GM20431 (cell line): ENCODE measurements around the gene CTXND1.

Source experiments
- in situ Hi-C: fragments of 300-500 bp; cut with MseI, MboI; formaldehyde crosslinking; loops from one replicate; pipeline ENCODE4 v1.15.0; 2020; ENCODE audit warnings: low sequenced_read_pairs; ENCODE audit not compliant: unreplicated experiment

Gene CTXND1

GRCh38 chr15:80186066-80186465, 65.9 kb downstream of the CTXND1 start:
- in situ Hi-C loops, result loop anchor here (10.0 to 25.0 kb wide), 2 partner anchors 59 to 824 kb away; no protein-coding TSS in a partner anchor

DNA sequence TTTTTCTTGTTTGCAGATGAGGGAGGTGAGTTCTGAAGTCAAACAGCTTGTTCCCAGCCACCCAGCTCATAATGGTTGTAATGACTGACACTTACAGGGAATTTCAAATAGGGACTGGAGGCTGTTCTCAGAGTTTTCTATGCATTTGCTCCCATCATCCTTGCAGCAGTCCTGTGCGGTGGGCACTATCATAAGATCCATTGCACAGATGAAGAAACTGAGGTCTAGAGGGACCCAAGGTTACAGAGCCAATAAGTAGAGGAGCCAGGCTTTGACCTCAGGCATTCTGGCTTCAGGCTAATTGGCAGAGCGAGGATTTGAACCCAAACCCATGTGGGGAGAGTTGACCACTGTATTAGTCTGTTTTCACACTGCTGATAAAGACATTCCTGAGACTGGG, 66.9 kb downstream of the CTXND1 start:
- in situ Hi-C loops, result loop anchor here (10.0 to 25.0 kb wide), 2 partner anchors 60 to 823 kb away; no protein-coding TSS in a partner anchor

- in situ Hi-C loops, result loop anchor here (10.0 to 25.0 kb wide), 2 partner anchors 60 to 822 kb away; no protein-coding TSS in a partner anchor
These were observed 67.5 kb downstream of the CTXND1 start for GRCh38 chr15:80184554-80184953.

DNA sequence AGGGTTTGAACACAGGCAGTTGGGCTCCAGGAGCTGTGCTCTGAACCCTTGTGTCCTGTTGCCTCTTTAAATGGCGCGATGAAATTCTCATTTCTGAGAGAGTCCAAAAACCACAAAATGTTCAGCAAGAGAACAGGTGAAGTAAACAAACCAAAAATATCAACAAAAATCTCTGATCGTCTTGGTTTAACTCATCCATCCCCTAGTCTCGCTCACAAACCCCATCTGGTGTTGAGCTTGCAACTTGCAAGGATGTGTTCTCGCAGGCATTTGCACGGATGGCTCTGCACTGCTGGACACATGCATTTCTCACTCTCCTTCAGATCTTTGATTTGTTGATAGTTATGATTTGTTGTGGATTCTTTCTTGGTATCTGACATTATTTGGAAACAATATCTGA, 68.1 kb downstream of the CTXND1 start:
- in situ Hi-C loops, result loop anchor here (10.0 to 25.0 kb wide), 2 partner anchors 61 to 822 kb away; no protein-coding TSS in a partner anchor

- in situ Hi-C loops, result loop anchor here (10.0 to 25.0 kb wide), 2 partner anchors 61 to 821 kb away; no protein-coding TSS in a partner anchor
These were observed 68.7 kb downstream of the CTXND1 start for GRCh38 chr15:80183306-80183705.

DNA sequence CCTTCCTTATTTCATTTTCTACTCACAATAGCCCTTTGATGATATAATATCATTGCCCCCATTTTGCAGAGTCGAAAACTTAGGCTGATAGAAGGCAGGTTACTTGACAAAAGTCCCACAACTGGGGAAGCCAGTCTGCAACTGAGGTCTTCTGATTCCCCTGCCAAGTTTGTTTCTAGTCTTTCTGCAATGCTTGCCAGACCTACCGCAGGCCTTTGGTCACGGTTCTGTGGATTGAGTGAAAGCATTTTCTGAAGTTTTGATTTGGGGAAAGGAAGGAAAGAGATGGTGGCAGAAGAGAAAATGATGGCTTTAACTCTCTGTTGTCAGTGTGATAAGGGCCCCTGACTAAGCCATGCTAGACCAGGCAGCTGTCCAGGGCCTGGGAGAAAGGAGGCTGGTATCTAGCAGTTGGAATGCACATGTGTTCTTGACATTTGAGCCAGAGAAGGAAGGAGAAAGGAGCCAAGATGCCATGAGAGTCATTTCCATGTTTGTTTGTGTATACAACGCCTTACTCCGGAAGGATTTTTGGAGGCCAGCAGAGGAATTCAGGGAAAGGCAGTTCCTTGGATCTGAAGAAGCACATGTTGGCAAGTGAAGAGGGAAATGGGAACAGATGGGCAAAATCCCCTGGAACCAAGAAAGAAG, 69.3 kb downstream of the CTXND1 start:
- in situ Hi-C loops, result loop anchor here (10.0 to 25.0 kb wide), 2 partner anchors 62 to 820 kb away; no protein-coding TSS in a partner anchor

- in situ Hi-C loops, result loop anchor here (10.0 to 25.0 kb wide), 2 partner anchors 64 to 819 kb away; no protein-coding TSS in a partner anchor
These were observed 71.0 kb downstream of the CTXND1 start for GRCh38 chr15:80180986-80181385.

GRCh38 chr15:80180468-80180867, 71.5 kb downstream of the CTXND1 start:
- in situ Hi-C loops, result loop anchor here (10.0 to 25.0 kb wide), 2 partner anchors 64 to 818 kb away; no protein-coding TSS in a partner anchor

GRCh38 chr15:80179935-80180334, 72.1 kb downstream of the CTXND1 start:
- in situ Hi-C loops, result loop anchor here (10.0 to 25.0 kb wide), 2 partner anchors 65 to 818 kb away; no protein-coding TSS in a partner anchor

DNA sequence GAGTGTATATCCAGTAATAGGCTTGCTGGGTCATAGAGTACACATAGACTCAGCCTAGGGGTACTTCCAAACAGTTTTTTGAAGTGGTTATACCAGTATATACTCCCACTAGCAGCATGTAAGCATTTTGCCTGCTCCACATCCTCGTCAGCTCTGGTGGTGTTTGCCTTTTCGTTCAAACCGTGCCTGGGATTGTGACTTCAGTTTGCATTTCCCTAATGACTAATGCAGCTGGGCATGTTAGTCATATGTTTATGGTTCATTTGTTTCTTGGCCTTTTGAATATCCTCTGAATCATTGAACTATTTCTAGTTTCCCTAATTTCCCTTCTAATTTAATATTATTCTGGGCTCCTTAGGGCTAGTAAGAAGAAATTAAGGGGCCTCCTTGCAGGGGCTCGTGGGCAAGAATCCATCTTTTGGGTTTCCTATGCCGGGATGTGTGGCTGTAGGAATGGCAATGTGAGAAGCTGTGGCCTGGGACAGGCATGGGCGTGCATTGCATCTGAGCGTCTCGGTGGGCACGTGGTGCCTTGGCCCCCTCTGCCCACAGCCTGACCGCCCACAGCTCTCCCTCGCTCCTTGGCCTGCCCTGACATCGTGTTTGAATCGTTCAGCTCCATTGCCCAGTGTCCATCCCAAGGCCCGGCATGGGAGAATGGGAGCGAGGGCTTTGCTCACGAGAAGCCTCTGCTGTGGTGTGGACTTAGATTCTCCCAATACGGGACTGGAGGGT, 72.8 kb downstream of the CTXND1 start:
- in situ Hi-C loops, result loop anchor here (25.0 kb wide), 1 partner anchor 817 kb away; no protein-coding TSS in a partner anchor

DNA sequence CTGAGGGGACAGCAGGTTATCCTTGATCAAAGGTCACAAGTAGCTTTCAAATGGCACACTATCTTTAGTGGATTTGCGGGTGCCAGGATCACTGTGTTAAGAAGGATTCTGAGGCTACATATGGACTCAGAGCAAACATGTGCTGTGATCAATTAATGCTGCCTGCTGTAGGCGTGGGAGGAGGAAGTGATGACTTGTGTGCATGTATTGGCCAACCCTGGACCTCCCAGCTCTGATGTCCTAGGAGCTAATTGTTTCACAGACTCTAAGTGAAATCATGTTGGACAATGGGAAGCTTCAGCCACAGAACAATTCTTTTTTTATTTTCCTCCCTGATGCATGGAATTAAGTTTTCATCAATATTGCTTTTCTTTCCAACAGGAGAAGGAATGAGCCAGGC, 74.9 kb downstream of the CTXND1 start:
- in situ Hi-C loops, result loop anchor here (25.0 kb wide), 1 partner anchor 815 kb away; no protein-coding TSS in a partner anchor

- in situ Hi-C loops, result loop anchor here (25.0 kb wide), 1 partner anchor 814 kb away; no protein-coding TSS in a partner anchor
These were observed 75.6 kb downstream of the CTXND1 start for GRCh38 chr15:80176443-80176842.

DNA sequence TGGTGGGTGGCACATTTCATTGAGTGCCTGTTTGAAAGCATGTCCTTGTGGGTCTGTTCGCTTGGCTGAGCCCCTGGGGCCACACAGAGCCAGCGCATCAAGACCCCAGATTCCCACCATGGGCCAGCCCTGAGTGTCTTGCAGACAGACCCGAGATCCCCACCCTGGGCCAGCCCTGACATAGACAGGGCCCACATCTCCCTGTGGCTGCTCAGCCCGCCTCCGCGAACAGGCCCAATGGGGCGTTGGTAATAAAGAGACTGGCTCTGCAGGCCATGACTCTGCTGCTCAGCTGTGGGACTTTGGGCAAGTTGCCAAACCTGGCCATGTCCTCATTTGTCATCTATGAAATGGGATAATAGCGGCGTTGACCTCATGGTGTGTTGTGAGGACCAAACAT, 76.6 kb downstream of the CTXND1 start:
- in situ Hi-C loops, result loop anchor here (25.0 kb wide), 1 partner anchor 813 kb away; no protein-coding TSS in a partner anchor

DNA sequence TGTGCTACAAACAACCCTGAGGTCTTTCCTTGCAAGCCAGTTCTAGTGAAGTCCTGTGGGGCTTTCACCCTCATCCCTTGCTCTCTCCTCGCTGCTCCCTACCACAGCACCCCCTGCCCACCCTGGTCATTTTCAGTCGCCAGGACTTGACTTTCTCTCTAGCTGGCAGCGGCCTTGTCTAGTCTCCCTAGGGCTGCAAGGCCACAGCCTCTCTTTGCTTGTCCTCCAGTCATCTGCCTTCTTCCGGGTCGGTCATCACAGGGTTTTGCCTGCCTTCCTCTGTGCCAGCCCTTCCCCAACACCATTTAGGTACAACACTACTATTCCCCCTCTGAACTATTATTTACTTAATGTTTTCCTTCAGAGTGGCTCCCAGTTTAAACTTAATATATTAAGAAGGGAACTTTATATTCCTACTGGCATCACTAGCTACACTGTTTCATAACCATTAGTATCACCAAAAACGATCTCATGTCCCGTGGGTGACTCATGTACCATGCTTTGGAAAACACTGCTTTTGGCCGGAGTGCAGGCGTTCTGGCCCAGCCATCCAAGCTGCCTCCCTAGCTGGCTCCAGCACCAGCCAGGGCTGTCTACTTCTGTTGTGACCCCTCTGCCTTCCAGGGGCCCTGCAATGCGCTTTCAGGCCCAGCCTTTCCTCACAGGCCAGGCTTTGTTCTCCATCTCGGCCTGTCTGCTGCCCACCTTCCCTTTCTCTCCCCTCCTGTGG, 77.8 kb downstream of the CTXND1 start:
- in situ Hi-C loops, result no loop called here

- in situ Hi-C loops, result no loop called here
These were observed 78.8 kb downstream of the CTXND1 start for GRCh38 chr15:80173022-80173759.

- in situ Hi-C loops, result no loop called here
These were observed 79.6 kb downstream of the CTXND1 start for GRCh38 chr15:80172401-80172800.

DNA sequence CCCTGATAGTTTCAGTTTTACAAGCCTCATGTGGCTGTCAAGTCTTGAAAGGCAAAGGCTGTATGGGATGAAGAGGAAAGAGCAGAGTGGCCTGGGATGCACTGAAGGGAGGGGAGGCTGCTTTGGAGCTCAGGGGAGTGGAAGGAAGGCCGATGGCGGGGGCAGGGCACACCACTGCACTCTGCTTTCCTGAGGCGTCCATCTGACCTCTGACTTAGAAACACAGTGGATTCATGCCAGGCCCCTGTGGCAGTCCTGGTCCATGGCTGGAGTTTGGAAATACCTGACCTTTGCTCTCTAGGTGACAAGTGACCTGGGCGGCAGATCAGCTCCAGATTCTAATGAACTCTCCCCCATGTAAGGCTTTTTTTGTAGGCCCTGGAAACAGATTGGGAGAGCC, 80.2 kb downstream of the CTXND1 start:
- in situ Hi-C loops, result no loop called here

DNA sequence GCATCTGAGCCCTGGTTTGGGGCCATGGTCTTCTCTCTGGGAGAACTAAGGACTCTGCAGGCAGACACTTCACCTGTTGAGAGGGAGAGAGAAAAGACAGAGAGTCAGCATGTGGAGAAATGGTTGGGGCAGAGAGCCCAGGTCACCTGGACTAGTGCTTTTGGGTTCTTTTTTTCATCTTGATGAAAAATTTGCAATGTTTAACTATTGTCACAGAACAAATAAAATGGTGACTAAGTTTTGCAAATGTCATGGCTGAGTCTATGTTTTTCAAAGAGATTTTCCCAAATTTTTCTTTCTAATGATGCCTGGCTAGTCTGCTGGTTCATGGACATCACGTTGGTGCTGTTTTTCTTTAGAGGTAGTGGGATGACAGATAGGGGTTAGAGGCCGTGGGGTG, 81.4 kb downstream of the CTXND1 start:
- in situ Hi-C loops, result no loop called here

- in situ Hi-C loops, result no loop called here
These were observed 82.2 kb downstream of the CTXND1 start for GRCh38 chr15:80169768-80170357.
